GM18858 (cell line): ENCODE data around the gene ZWILCH.
"Not testable (repeated sequence)": the region's sequence is repeated elsewhere in the genome, so short reads cannot be mapped to it uniquely, and the experiment has no call there.

Source experiments
- ATAC-seq: cut with Tn5 transposase; IDR thresholded peaks from one replicate; pipeline ENCODE4 v1.9.1; 2021; ENCODE audit not compliant: unreplicated experiment

The ZWILCH gene

DNA sequence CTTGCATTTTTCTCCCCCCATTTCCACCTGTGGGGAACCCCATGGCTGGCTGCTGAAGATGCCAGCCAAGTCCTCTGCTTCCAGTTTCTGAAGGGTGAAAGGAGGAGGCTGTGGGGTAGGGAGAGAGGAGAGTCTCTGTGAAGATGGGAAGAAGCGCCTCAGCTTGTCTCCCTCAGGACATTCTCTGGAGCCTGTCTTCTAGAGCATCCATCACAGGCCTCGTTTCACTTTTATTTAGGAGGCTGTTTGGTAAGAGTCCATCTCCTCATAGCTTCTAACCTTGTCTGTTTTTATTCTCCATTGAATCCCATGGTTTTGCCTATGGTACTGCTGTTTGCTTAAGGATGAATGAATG, 69.4 kb downstream of the ZWILCH start:
- ATAC-seq, result no peak

DNA sequence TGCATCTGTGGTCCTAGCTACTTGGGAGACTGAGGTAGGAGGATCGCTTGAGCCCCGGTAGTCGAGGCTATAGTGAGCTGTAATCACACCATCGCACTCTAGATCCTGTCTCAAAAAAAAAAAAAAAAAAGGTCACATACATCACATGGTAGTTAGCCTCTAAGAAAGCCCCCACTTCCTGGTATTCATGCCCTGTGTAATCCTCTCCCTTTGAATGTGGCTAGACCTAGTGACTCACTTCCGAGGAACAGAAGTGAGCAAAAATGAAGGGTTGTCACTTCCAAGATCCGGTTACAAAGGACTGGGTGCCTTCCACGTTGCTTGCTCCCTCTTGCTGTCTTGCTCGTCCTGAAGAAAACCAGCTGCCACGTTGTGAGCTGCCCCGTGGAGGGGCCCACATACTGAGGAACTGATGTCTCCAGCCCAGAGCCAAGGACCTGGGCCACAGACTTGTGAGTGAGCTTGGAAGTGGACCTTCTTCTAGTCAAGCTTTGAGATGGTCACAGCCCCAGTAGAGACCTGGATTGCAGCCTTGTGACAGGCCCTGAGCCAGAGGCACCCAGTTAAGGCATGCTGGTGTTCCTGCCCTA, 73.3 kb downstream of the ZWILCH start:
- ATAC-seq, result no peak

DNA sequence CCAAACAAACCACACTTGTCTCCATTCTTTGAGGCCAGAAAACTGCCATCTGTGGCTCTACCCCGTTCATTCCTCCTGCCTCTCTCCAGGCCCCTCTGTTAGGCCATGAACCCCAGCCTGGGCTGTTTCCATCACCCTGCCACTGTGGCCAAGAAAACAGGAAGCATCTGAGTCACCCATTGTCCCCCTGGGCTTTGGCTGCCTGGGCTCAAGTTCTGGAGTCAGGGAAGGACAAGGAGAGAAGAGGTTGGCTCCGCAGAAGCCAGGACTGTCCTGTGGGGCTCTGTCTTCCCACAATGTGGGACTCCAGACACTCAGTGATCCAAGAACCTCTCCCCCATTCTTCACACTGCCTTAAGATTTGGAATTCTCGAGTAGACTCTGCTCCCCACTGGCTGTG, 75.5 kb downstream of the ZWILCH start:
- no peak for ATAC-seq

DNA sequence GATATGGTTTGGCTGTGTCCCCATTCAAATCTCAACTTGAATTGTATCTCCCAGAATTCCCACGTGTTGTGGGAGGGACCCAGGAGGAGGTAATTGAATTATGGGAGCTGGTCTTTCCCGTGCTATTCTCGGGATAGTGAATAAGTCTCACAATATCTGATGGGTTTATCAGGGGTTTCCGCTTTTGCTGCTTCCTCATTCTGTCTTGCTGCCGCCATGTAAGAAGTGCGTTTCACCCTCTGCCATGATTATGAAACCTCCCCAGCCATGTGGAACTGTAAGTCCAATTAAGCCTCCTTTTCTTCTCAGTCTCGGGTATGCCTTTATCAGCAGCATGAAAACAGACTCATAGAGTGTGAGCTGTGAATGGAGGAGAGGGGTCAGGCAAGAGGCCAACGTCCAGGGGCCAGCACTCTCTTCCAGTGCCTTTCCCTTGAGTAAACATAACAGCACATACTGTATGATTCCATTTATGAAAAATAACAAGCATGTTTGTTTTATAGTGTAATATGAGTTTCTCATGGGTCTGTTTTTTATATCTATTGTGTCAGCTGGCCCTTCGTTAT, 76.9 kb downstream of the ZWILCH start:
- ATAC-seq, result no peak

DNA sequence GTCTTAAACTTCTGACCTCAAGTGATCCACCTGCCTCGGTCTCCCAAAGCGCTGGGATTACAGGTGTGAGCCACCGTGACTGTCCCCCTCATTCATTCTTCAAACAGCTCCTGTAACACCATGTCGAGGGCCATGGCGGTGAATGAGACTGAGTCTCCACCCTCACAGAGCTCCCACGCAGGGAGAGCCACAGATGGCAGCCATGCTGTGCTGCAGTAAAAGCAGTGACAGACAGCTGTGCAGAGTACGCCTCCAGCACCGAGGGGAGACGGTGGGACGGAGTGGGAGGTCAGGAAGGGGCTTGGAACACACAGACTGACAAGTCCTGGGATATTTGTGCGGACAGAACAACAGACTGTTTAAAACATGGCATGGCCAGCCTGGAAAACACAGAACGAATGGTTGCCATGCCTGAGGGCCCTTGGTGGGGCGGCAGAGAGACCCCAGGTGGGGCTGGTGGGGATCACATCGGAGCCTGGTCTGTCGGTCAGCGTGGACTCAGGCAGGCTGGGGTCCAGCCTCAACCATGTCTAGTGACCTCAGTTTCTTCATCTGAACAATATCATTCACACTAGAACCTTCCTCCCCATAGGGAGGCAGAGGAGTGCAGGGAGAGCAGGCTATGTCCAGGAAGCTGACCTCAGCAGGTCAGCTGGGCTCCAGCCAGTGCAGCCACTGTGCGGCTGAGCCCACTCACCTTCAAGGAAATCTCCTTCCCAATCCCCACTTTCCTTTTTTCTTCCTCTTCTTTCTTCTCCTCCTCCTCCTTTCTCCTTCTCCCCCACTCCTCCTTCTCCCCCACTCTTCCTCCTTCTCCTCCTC, 81.2 kb downstream of the ZWILCH start:
- ATAC-seq, result no peak

DNA sequence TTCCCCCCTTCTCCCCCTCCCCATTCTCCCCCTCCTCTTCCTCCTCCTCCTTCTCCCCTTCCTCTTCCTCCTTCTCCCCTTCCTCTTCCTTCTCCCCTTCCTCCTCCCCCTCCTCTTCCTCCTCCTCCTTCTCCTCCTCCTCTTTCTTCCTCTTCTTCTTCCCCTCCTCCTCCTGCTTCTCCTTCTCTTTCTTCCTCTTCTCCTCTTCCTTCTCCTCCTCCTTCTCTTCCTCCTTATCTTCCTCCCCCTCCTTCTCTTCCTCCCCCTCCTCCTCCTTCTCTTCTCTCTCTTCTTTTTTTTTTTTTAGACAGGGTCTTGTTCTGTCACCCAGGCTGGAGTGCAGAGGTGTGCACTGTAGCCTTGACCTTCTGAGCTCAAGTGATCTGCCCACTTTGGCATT, 81.9 kb downstream of the ZWILCH start:
- ATAC-seq, result no peak

DNA sequence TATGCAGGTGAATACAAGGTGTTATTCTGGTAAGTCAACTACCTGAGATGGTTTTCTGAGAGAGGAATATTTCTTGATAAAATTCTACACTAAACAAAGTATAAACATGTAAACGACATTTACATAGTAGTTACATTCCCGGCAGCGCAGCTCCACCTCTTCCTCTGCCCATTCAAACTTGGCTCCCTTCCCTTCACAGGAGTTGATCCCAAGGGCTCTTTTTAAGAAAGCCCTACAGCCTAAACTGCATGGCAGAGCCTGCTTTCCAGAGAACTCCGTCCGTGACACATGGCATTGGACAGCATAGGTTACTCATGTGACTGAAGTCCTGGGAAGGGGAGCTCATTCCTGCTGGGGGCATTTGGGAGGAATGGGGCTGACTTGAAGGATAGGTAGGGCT, 82.6 kb downstream of the ZWILCH start:
- no peak for ATAC-seq

DNA sequence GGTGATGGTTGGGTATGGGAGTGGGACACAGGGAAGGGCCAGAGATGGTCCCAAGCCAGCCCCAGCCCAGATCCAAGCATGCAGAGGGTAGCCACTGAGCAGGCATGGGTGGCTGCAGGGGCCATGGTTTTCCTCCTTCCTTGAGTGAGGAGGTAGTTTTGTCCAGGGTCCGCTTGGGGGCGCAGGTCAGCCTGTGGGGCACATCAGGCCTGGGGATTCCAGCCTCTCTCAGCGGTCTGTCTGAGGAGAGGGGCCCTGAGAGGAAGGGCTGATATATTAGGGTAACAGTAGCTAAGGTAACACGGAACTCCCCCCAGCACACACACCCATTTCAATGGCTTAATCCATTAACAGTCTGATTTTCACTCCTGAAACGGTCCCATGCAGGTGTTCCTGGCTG, 83.4 kb downstream of the ZWILCH start:
- ATAC-seq, result no peak

DNA sequence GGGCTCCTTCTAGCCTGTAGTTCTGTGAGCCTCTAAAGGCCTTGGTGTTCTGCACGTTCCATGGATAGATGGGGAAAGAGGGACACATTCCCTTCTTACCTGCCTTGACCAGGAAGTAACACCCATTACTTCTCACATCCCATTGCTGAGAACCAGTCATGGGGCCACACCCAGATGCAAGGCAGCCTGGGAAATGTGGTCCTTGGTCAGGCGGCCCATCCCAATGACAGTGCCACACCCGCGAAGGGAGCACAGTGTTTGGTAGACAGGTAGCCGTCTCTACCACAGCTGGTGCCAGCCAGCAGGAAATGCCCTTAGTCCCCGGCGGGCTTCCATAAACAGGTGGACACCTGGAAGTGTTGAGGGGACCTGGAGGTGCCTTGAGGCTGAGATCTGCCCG, 83.8 kb downstream of the ZWILCH start:
- no peak for ATAC-seq

DNA sequence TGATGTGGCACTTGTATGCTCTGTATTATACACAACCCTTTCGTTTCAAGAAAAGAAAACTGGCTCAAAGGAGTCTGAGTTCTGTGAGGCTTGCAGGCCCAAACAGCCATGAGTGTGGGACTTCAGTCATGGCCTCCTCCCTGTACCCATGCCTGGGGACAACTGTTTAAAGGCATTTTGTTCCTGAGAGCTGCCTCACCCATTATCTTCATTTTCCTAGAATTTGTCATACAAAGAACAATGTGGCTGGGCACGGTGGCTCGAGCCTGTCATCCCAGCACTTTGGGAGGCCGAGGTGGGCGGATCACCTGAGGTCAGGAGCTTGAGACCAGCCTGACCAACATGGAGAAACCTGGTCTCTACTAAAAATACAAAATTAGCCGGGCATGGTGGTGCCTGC, 84.3 kb downstream of the ZWILCH start:
- ATAC-seq, result not testable (repeated sequence)

DNA sequence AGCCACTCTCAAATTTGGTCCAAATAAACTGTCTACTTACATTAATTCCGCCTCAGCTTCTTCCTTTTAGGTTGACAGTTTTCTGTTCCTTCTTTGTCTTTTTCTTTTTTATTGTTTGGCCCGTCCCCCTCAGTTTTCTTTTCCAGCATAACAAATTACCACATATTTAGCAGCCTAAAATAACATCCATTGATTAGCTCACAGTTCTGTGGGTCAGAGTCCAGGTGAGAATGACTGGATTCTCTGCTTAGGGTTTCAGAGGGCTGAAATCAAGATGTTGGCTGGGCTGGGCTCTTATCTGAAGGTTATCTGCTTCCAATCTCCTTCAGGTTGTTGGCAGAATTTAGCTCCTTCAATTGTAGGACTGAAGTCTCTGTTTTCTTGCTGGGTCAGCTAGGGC, 85.3 kb downstream of the ZWILCH start:
- no peak for ATAC-seq

DNA sequence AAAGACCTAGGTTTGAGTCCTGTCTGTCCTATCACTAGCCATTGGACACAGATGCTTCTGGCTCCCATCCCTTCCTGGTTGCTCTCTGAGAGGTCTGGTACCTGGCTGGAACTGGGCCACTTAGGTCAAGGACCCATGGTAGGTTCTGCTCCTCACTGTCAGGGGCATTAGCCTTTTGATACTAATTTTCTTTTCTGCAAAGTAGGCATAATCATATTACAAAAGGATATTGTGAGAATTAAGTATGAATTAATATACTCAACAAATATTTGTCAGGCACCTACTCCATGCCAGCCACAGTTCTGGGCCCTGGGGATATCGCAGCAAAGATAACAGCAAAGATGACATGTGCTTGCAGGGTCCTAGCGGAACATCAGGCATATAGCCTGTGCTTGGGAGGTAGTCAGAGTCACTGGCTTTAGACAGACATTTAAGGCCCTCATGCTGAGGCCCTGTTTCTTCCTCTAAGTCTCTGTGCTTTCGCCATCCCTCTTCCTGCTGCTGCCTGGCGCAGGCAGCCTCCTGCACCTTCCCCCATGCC, 86.3 kb downstream of the ZWILCH start:
- ATAC-seq, result no peak

DNA sequence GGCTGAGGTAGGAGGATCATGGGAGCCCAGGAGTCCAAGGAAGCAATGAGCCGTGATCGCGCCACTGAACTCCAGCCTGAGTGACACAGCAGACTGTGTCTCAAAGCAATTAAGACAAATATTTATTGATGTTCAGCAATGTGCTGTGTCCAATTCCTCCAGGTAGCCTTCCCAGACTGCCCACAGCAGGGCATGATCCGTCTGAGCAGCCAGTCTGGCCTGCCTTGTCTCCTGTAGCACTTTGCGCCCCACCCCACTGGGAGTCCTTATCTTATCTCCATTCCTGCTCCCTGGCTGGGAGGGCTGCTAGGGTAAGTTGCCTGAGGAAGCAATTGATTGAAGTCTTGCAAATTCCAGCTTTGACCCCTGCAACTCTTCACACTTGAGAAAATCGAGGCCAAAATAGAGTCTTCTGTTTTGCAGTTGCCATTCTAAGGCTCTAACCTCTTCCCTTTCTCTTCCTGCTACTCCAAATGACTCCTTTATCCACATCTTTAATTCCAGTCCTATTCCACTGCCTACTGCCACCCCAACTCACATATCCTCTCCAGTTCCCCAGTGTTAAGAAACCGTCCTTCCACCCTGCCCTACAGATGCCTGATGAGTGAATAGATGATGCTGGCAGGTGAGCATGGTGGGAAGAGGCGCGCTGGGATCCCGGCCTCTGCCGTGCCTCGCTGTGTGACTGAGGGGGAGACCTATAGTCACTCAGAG, 87.5 kb downstream of the ZWILCH start:
- ATAC-seq, result no peak

DNA sequence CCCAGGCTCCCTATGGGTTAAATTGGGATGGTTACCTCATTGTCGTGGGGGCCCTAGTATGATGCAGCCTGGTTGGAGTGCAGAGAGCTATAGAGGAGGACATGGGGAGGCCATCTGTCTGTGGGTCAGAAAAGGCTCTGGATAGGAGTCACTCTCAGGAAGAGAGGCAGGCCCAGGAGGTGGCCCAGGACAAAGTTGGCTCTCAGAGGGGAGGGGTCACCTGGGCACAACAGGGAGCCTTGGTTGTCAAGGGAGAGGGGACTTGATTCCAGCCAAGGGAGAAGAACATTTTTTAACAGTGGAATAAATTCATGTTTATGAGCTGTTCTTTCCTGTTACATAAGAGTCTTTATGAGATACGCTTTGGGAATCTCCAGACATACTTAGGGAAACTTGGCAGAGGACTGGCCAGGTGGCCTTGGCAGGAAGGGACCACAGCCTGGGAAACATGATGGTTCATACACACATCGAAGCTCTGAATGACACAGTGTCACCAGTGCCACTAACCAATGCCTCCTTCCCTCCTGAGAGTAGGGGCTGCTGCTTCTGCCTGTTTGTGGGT, 88.2 kb downstream of the ZWILCH start:
- ATAC-seq, result no peak

DNA sequence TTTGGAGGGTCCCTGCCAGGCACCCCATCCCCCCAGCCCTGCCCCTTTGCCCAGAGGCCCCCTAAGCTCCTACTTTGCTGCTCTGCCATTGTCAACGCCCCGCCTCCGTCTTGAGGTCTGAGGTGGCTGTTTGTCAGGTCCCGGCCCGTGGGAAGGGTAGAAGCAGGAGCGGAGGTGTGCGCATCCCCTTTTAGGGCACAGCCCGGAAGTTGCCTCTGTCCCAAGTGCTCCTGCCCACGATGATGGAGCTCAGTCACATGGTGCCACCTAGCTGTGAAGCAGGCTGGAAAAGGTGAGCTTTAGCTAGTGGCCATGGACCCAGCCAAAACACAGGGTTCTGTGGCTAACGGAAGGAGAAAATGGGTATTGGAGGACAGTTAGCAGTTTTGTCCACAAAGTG, 89.2 kb downstream of the ZWILCH start:
- ATAC-seq, result no peak

DNA sequence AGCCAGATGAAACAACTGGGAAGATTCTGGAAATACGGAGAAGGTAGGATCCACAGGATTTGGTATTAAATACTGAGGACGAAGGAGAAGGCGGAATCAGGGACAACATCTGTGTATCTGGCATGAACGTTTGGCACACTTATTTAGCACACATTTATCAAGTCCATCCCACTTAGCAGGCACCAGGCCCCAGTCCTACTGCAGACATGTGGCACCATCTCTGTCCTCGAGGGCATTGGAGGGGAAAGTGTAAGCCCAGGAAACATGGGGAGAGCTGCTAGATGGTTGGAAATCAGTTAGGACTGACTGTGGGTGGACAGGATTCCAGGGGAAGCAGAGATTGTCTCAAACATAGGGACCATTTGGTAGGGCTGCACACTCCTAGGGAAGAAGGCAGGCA, 89.7 kb downstream of the ZWILCH start:
- no peak for ATAC-seq

DNA sequence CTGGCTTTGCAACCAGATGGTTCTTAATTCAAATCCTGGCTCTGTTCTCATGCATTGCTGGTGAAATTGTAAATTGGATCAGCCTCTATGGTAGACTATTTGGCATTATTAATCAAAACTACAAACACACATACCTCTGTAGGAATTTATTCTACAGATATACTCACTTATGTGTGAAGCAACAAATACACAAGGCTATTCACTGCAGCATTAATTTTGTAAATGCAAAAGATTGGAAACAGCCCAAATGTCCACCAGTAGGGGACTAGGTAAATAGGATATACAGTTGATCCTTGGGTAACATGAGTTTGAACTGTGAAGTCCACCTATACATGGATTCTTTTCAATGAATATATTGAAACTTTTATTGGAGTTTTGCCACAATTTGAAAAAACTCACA, 90.2 kb downstream of the ZWILCH start:
- no peak for ATAC-seq

DNA sequence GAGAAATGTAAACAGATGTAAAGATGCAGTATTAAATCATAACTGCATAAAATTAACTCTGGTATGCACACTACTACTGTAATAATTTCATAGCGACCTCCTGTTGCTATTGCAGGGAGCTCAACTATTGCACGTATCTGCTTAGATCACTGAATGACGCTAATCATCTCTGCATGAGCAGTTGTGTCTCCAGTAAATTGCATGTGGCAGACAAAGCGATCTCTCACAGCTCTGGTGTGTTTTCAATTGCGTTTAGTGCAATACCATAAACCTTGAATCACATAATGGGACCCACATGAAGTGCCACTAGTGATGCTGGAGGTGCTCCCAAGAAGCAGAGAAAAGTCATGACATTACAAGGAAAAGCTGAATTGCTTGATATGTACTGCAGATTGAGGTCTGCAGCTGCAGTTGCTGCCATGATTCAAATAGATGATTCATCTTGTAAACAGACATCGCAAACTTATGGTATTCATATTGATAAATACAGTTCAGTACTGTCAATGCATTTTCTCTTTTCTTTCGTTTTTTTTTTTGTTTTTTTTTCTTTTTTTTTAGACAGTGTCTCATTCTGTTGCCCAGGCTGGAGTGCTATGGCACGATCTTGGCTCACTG, 90.9 kb downstream of the ZWILCH start:
- ATAC-seq, result no peak

DNA sequence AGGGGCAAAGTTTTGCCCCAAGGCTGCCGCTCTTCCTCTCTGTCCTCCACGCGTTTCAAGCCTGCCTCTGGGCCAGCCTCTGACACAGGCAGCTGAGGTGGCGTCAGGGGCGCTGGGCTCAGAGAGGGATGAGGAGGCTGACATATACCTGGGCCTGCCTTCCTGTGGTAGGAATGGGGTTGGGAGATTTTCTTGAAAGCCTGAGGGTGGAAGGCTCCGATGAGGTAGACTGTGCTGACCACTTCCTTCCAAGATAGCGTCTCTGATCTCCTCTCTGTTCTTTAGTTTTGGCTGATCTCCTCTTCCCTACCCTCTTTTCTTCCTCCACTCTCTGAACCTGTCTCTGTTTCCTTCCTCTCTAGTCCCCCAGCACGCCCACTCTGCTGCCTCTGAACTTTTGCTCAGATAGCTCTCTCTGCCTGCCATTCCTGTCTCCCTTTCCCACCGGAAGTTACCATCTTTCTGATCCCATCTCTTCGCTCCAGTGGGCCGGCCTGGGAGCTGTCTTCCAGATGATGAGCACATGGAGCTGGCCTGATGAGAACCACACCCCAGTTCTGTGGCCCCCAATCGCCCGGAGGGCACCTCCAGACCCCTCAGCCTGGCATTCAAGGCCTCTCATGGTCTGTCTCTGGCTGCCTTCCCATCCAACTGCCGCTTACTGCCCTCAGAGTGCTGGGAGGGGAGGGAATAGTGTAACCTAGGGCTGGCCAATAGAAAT, 93.1 kb downstream of the ZWILCH start:
- ATAC-seq, result no peak
